GM18951 (cell line): ENCODE measurements around the gene CDC42SE2.

ENCODE experiments used
- POLR2A ChIP-seq: IDR thresholded peaks from 4 replicates; pipeline ENCODE4 v1.6.1; 2011; ENCODE audit warnings: mild to moderate bottlenecking; ENCODE audit not compliant: insufficient read length, insufficient read depth; ENCODE audit errors: extremely low read depth
- in situ Hi-C: fragments of 300-500 bp; cut with MboI; formaldehyde crosslinking; loops from one replicate; pipeline ENCODE4 v1.12.0; 2022; ENCODE audit warnings: low sequenced_read_pairs, mixed read lengths, inconsistent platforms; ENCODE audit not compliant: unreplicated experiment

Gene CDC42SE2

DNA sequence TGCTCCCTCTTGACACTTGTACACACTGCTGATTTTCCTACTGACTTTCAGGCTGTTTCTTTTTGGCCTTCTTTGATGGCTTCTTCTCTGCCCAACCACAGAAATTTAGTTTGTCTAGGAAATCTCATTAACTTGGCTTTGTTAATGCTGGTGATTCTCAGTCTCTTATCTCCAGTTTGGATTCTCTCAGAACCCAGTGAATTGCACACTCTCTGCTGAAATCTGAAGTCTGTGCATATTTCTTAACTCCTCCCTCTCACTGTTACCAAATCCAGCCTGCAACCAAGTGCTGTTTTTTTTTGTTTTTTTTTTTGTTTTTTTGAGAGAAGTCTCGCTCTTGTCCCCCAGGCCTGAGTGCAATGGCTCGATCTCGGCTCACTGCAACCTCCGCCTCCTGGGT is 117.2 kb downstream of the CDC42SE2 start:
- no peak for TF ChIP-seq POLR2A
- in situ Hi-C loops, result loop anchor here (5.0 kb wide), 1 partner anchor 219 kb away; no protein-coding TSS in a partner anchor

DNA sequence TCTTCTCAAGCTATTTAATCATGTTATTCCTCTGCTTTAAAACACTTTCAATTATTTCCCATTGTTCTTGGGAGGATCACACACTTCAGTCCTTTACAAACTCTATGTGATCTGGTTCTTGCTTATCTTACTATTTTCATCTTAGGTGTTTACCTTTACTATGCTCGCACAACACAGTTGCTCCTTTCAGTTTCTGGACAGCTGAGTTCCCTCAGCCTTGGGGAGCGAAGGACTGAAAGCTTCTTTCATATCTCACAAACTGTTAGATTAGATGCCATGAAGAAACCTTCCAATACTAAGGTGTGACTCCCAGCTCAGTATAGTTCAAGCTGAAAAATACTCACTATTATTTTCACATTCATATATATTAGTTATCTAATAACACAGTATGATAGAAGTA is 117.9 kb downstream of the CDC42SE2 start:
- TF ChIP-seq POLR2A, result no peak
- in situ Hi-C loops, result loop anchor here (5.0 kb wide), 1 partner anchor 219 kb away; no protein-coding TSS in a partner anchor

DNA sequence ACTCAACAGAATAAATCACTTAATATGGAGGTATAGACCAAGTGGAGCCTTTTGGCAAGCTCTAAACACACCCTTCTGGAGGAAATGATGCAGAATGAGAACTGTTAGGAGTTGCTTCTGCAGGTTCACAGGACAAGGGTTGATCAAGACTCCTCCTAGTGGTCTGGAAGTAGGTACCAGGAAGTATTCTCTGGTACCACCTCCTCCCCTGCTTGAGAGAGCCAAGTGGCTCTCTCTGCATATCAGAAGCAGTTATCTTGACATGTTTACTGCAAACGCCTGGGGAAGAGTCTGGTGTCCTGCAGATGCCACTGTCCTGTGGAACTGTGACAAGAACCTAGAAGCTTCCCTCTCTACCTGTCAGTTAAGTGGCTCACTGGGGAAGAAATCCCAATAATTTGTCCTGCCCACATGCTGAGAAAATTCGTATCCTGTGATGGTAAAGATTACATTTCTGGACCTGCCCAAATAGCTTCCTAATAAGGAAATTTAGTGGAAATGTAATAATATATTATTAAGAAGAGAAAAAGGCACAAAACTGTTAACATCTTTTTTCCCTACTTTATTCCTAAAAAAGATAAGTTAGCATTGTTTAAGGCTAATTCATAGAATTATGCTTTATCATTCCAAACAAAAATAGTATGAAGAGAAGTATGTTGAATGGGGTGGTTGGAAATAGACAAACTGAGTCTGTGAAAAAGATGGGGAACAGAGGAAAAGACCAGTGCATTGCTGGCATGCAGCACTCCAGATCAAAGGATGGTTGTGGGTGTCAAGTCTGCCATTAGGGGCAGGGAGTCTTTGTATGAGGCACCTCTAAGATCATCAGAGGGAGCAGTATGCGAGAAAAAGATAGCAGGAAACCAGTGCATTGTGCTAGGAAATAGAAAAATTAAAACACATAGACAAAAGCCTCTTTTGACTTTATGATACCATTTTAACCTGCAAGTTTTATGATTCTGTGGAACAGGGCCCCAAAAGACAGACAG is 118.8 kb downstream of the CDC42SE2 start:
- no peak for TF ChIP-seq POLR2A
- in situ Hi-C loops, result loop anchor here (5.0 kb wide), 1 partner anchor 220 kb away; no protein-coding TSS in a partner anchor

DNA sequence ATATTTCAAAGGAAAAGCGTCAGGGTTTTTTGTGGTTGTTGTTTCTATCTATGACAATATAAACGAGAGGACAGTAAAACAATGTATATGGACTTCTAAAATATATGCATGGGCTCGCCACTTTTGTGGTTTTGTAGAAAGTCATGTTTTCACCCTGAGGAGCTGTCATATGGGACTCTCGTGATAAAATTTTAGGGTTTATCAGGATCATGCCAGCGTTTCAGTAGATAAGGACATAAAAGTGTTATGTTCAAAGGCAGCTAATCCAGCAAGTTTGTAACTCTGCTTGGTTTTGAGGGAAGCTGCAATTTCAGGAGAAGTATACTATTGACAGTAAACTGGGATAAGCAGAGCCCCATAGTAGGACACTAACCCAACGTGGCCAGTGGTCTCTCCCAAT is 120.3 kb downstream of the CDC42SE2 start:
- in situ Hi-C loops, result loop anchor here (5.0 kb wide), 1 partner anchor 222 kb away; no protein-coding TSS in a partner anchor
- no peak for TF ChIP-seq POLR2A

DNA sequence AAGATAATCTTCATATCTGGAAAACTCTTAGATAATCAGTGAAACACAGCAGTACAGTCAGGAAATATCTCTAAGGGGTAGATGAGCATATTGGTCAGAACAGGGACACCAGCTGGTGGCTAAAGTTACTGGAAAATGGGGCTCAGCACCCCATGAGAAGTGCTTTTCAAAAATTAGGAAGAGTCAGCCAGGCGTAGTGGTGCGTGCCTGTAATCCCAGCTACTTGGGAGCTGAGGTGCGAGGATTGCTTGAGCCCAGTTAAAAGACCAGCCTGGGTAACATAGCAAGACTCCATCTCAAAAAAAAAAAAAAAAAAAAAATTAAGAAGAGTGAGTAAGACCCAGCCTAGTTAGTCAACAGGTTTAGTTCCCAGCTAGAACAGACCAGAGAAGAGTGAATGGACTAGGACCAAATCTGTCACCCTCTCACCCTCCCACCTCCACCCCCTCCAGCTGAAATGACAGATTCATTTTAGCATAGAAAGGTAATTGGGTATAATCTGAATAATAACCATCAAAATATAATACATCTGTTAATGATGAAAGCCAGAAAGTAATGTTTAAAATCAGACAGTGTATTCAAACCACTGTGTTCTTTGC is 120.9 kb downstream of the CDC42SE2 start:
- TF ChIP-seq POLR2A, result no peak
- in situ Hi-C loops, result loop anchor here (5.0 kb wide), 1 partner anchor 222 kb away; no protein-coding TSS in a partner anchor

DNA sequence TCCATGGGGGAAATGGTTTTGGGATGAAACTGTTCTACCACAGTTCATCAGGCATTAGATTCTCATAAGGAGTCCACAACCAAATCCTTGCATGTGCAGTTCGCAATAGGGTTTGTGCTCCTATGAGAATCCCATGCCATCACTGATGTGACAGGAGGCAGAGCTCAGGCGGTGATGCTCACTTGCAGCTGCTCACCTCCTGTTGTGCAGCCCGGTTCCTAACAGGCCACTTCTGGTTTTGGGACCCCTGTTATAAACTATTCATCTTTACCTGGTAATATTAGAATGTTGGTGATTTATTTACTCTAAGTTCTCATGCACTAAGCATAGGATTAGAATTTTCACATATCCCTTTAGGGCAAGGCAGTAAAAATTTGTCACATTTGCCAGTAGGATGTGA is 122.3 kb downstream of the CDC42SE2 start:
- TF ChIP-seq POLR2A, result no peak
- in situ Hi-C loops, result no loop called here

DNA sequence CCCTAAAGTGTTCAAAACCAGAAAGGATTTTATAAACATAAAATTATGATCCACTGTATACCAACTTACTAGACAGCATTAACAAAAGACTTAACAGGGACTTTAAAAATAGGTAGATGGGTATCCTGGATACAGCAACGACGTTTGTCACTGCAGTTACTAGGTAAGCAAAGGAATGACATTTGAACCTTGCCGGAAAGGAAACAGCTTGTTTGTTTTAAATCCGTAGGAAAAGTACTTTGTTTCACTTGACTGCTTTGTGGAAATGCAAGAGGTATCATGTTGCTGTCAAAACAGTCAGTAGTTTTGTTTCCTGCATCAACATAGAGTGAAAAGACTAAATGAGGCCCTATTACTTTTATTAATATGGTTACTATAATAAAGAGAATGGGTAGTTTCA is 122.9 kb downstream of the CDC42SE2 start:
- in situ Hi-C loops, result no loop called here
- TF ChIP-seq POLR2A, result no peak

DNA sequence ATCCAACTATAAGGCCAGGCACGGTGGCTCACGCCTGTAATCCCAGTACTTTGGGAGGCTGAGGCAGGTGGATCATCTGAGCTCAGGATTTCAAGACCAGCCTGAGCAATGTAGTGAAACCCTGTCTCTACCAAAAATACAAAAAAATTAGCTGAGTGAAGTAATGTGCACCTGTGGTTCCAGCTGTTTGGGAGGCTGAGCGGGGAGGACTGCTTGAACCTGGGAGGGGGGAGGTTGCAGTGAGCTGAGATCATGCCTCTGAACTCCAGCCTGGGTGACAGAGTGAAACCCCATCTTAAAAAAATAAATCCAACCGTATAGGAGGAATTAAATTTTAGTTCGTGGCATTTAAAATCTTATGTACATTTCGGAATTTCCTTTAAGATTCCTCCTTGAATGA is 123.4 kb downstream of the CDC42SE2 start:
- in situ Hi-C loops, result no loop called here
- no peak for TF ChIP-seq POLR2A

DNA sequence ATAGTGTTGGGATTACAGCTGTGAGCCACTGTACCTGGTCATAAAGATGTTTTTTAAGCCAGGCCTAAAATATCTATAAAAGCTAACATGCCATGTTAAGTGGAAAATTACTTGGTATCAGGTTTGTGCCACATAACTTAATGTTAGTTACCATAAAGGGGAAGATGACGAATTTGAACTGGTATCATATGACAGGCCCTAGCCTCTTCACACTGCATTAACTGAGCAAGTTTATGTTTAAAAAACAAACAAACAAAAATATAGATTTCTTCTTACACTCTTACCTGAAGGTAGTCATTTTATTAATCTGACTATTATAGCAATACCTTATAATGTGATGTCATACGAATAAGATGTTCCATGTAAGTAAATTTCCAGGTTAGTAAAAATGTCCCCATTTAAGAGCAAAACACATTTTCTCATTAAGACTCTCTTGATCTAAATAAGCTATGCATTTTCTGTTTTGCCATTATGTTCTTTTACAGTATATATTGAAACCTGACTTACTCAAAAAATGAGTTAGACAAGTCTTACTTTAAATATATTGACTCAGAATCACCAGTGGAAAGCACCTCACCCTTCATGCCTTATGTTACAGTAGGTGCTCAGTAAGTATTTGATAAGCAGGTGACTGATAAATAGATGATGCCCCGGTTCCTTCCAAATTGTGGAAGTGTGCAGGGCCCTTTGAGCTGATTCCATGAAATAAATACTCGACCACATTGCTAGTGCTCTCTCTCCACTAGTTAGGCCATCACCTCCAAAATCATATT is 125.4 kb downstream of the CDC42SE2 start:
- no peak for TF ChIP-seq POLR2A
- in situ Hi-C loops, result no loop called here

DNA sequence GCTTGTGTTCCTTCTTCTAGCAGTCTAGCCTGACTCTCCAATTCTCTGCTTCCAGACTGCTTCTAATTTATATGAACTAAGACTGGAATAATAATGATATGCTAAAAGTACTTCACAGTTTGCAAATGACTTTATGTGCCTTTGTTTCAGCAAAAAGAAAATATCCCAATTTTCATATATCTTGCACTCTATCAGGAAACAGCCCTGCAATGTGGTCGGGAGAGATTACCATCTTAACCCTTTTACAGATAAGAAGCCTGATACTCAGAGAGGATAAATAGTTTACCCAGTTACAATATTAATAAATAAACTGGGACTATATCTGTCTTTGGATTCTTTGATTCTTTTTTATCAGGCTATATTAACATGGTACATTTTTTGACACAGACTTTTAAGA is 126.0 kb downstream of the CDC42SE2 start:
- in situ Hi-C loops, result no loop called here
- no peak for TF ChIP-seq POLR2A

DNA sequence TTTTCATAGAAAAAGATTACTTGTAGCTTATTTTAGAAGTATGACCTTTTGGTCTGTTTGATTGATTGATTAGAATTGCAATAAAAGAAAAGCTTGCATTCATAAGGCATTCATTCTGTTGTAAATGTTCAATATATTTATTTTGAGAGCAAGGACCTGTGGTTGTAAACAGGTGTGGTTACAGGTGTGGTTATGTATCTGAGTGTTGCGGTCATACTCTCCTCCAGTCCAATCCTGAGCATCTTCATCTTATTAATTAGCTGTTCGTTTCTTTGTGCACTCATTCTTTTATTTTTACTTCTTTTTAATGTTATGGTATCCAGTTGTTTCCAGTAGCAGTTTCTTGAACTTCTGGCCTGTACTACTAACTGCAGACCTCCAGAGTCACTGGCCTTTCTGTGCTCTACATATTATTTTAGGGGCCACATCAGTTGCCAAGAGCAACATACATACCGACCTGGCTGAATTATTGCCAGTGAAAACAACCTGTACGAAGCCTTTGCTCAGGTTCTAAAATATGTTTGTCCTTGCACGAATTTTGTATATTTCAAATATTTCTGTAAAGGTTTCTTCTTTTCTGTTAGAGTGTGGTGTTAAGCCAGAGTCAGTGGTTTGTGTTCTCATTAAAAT is 128.7 kb downstream of the CDC42SE2 start:
- in situ Hi-C loops, result no loop called here

DNA sequence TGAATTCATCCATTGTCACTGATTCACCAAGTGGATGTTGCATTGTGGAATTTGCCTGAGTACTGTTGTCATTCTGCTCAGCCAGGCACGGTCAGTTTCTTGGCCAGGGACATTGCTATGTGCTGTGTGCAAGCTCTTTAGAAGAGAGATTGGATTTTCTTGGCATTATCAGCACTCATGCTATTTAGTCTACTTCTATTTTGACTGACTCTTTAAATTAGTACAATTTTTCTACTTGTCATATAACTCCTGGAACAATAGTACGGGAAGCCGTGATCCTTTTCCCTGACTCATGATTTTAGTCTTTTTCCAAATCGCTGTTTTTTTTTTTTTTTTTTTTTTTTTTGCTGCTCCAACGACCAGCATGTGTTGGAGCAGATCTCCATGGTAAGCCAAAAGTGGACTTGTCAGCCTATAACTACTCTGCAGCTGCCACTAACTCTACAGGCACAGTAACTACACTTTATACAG is 129.7 kb downstream of the CDC42SE2 start:
- in situ Hi-C loops, result no loop called here
- TF ChIP-seq POLR2A, result no peak

More for the DNA sequence above, 128.7 kb downstream of the CDC42SE2 start:
- no peak for TF ChIP-seq POLR2A

DNA sequence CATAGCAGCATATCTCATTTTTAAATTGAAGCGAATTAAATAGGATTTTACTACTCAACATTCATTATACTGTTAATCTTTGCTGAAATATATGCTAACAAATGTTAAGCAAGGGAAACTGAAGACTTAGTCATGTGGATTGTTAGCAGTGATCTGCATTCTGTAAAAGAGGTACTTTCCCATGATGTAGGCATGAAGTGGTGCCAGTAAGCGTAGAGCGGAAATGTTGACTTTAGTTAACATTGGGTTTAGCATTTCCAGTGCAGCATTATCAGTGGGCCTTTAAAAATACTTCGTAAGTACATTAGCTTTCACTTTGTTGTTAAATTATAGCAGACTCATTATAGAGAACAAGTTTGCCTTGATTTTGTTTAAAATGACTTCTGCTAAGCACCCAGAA is 130.3 kb downstream of the CDC42SE2 start:
- in situ Hi-C loops, result no loop called here
- TF ChIP-seq POLR2A, result no peak

DNA sequence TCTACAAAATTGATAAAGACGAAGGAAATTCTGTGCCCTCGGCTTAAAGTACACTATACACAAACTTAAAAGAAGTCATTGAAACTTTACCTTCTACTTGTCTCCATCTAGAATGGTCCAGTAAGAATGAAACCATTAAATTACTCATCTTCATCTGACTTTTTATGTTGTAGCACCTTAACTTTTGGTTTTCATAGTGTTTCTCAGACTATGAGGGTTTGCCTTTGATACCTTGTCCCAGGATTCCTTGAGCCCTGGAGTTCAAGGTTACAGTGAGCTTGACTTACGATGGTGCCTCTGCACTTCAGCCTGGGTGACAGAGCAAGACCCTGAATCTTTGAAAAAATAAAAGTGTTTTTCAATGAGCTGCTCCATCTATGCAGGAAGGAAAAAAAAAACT is 132.2 kb downstream of the CDC42SE2 start:
- TF ChIP-seq POLR2A, result no peak
- in situ Hi-C loops, result no loop called here
